Measurements from ENCODE around the gene HPS4. TPM values are rescaled to one million over a fixed set of nuclear protein-coding genes. Genes with fewer than 3 reads are reported as not detected.
"Not testable (repeated sequence)": the region's sequence is repeated elsewhere in the genome, so short reads cannot be mapped to it uniquely, and the experiment has no call there.

Gene HPS4
- total RNA-seq, 6 experiments from 2014 or later = 18.0 to 22.6 (median 20.6) TPM

GRCh38 chr22:26443901-26444690 is 39.5 kb downstream of the HPS4 start:
- Mint-ChIP-seq H3K36me3 (ENCODE audit: low read depth) (no peaks in the 10 kb centered on the region), H3K9me3 (no peaks in the 10 kb centered on the region), H3K27me3 (ENCODE audit: insufficient read depth) (peaks cover 1% of the 10 kb centered on the region; the same call in 1 of the 2 replicates), H3K27ac (no peak overlapping the region), H3K4me3 (no peak overlapping the region), H3K4me1 (ENCODE audit: low read depth) (peaks cover 8% of the 10 kb centered on the region; the same call in 1 of the 2 replicates)
- no peak for DNase-seq
- TF ChIP-seq CTCF (IDR thresholded peaks at IDR 0.05) = no peak

- H3K4me3 Mint-ChIP-seq = no peak overlapping the region
- H3K27me3 Mint-ChIP-seq (ENCODE audit: insufficient read depth) = peaks cover 1% of the 10 kb centered on the region; the same call in 1 of the 2 replicates
- no peak for TF ChIP-seq CTCF (IDR thresholded peaks at IDR 0.05)
- DNase-seq = no peak
- H3K4me1 Mint-ChIP-seq (ENCODE audit: low read depth) = peaks cover 13% of the 10 kb centered on the region; the same call in 1 of the 2 replicates
- no peaks in the 10 kb centered on the region for H3K36me3 Mint-ChIP-seq (ENCODE audit: low read depth)
- no peaks in the 10 kb centered on the region for H3K9me3 Mint-ChIP-seq
- peak overlapping the region; percentile 15; the same call in 1 of the 2 replicates for H3K27ac Mint-ChIP-seq
Measured at GRCh38 chr22:26442086-26442756, 41.4 kb downstream of the HPS4 start.

- no peak overlapping the region for H3K27ac Mint-ChIP-seq
- no peak overlapping the region for H3K4me3 Mint-ChIP-seq
- H3K27me3 Mint-ChIP-seq (ENCODE audit: insufficient read depth) = peaks cover 1% of the 10 kb centered on the region
- DNase-seq = no peak
- peaks cover 13% of the 10 kb centered on the region; the same call in 1 of the 2 replicates for H3K4me1 Mint-ChIP-seq (ENCODE audit: low read depth)
- H3K36me3 Mint-ChIP-seq (ENCODE audit: low read depth) = no peaks in the 10 kb centered on the region
- no peaks in the 10 kb centered on the region for H3K9me3 Mint-ChIP-seq
- no peak for TF ChIP-seq CTCF (IDR thresholded peaks at IDR 0.05)
Measured at GRCh38 chr22:26439559-26439958, 44.0 kb downstream of the HPS4 start.

- H3K4me1 Mint-ChIP-seq (ENCODE audit: low read depth) = peaks cover 13% of the 10 kb centered on the region; the same call in 1 of the 2 replicates
- not testable (repeated sequence) for H3K9me3 Mint-ChIP-seq; H3K27ac Mint-ChIP-seq; H3K27me3 Mint-ChIP-seq (ENCODE audit: insufficient read depth); H3K4me3 Mint-ChIP-seq; DNase-seq; H3K36me3 Mint-ChIP-seq (ENCODE audit: low read depth)
Measured at GRCh38 chr22:26438776-26439175, 44.8 kb downstream of the HPS4 start.

- H3K36me3 Mint-ChIP-seq (ENCODE audit: low read depth) = no peaks in the 10 kb centered on the region
- peaks cover 13% of the 10 kb centered on the region; the same call in 1 of the 2 replicates for H3K4me1 Mint-ChIP-seq (ENCODE audit: low read depth)
- H3K27me3 Mint-ChIP-seq (ENCODE audit: insufficient read depth) = peaks cover 1% of the 10 kb centered on the region
- no peak for TF ChIP-seq CTCF (IDR thresholded peaks at IDR 0.05)
- DNase-seq = no peak
- H3K9me3 Mint-ChIP-seq = no peaks in the 10 kb centered on the region
- no peak overlapping the region for H3K4me3 Mint-ChIP-seq
- H3K27ac Mint-ChIP-seq = no peak overlapping the region
Measured at GRCh38 chr22:26437694-26438392, 45.7 kb downstream of the HPS4 start.

All from HFFc6 (cell line).